22Rv1 (cell line): ENCODE data around the gene HOXD8.

ENCODE experiments used
- H3K27ac ChIP-seq: fragments of 450-650 bp; 2 replicates; pipeline ENCODE4 v1.5.1; 2017
- ZFX ChIP-seq: fragments of 450-650 bp; IDR thresholded peaks from 2 replicates; pipeline ENCODE4 v1.6.1; 2017; ENCODE audit warnings: antibody characterized with exemption, borderline replicate concordance
- TF ChIP-seq, protein P1 (sequence below): fragments of 450-650 bp; IDR thresholded peaks from 2 replicates; pipeline ENCODE4 v1.5.1; 2017; ENCODE audit warnings: mild to moderate bottlenecking

Gene HOXD8

DNA sequence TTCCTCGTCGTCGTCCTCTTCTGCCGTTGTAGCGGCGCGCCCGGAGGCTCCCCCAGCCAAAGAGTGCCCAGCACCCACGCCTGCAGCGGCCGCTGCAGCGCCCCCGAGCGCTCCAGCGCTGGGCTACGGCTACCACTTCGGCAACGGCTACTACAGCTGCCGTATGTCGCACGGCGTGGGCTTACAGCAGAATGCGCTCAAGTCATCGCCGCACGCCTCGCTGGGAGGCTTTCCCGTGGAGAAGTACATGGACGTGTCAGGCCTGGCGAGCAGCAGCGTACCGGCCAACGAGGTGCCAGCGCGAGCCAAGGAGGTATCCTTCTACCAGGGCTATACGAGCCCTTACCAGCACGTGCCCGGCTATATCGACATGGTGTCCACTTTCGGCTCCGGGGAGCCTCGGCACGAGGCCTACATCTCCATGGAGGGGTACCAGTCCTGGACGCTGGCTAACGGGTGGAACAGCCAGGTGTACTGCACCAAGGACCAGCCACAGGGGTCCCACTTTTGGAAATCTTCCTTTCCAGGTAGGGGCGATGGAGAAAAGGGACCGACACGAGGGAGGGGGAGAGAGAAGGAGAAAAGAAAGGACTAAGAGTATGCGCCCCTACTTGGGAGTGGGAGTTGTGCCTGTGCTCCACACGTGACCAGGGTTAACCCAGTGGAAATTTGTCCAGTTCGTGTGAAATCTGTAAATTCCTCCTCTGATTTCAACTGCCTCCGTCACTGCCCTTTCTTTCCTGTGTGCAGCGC is 36.2 kb upstream of the HOXD8 start:
- TF ChIP-seq, protein P1, sequence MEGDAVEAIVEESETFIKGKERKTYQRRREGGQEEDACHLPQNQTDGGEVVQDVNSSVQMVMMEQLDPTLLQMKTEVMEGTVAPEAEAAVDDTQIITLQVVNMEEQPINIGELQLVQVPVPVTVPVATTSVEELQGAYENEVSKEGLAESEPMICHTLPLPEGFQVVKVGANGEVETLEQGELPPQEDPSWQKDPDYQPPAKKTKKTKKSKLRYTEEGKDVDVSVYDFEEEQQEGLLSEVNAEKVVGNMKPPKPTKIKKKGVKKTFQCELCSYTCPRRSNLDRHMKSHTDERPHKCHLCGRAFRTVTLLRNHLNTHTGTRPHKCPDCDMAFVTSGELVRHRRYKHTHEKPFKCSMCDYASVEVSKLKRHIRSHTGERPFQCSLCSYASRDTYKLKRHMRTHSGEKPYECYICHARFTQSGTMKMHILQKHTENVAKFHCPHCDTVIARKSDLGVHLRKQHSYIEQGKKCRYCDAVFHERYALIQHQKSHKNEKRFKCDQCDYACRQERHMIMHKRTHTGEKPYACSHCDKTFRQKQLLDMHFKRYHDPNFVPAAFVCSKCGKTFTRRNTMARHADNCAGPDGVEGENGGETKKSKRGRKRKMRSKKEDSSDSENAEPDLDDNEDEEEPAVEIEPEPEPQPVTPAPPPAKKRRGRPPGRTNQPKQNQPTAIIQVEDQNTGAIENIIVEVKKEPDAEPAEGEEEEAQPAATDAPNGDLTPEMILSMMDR: peak; percentile 37
- no peak for TF ChIP-seq ZFX
- no peak overlapping the region for H3K27ac ChIP-seq

DNA sequence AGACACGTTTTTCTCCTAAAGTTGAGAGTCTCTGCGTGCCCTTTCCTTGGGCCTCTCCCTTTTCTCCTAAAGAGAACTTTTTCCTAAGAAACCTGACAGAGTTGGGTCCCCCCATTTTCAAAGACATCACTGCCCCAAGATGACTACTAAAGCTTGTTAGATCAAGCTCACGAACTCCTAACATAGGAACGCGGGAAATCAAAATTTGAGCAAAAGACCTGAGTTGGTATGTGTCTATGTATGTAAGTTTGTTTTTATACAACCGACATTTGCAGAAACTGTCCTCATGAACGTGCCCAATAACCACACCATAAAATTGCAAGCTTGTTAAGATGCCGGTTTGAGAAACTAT is 35.6 kb upstream of the HOXD8 start:
- no peak overlapping the region for H3K27ac ChIP-seq

DNA sequence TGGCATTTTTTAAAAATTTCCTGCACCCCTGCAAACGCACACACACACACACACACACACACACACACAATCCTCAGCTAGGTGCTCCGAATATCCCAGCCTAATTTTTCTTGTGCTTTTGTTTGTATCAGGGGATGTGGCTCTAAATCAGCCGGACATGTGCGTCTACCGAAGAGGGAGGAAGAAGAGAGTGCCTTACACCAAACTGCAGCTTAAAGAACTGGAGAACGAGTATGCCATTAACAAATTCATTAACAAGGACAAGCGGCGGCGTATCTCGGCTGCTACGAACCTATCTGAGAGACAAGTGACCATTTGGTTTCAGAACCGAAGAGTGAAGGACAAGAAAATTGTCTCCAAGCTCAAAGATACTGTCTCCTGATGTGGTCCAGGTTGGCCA is 35.2 kb upstream of the HOXD8 start:
- H3K27ac ChIP-seq: no peak overlapping the region

More for the DNA sequence above, 35.6 kb upstream of the HOXD8 start:
- TF ChIP-seq, protein P1: no peak
- TF ChIP-seq ZFX: no peak

DNA sequence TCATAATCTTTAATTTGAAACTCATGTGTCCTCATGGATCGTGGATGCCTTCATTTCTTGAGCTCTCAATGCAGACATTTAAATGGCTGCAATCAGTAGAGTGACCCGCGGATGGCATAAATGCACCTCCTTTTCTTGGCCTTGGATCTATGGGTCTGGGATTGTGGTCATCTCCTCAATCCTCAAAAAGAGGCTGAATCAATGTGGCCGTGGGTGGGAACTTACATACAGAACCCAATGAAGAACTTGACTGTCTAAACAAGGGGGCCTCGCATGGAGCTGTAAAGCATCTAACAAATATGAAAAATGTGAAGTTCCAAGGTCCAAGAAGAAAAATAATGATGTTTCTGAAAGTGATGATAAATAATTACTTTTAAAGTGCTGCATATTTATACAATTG is 34.1 kb upstream of the HOXD8 start:
- TF ChIP-seq, protein P1: no peak
- no peak for TF ChIP-seq ZFX
- H3K27ac ChIP-seq: no peak overlapping the region

More for the DNA sequence above, 35.2 kb upstream of the HOXD8 start:
- no peak for TF ChIP-seq ZFX
- TF ChIP-seq, protein P1: no peak

DNA sequence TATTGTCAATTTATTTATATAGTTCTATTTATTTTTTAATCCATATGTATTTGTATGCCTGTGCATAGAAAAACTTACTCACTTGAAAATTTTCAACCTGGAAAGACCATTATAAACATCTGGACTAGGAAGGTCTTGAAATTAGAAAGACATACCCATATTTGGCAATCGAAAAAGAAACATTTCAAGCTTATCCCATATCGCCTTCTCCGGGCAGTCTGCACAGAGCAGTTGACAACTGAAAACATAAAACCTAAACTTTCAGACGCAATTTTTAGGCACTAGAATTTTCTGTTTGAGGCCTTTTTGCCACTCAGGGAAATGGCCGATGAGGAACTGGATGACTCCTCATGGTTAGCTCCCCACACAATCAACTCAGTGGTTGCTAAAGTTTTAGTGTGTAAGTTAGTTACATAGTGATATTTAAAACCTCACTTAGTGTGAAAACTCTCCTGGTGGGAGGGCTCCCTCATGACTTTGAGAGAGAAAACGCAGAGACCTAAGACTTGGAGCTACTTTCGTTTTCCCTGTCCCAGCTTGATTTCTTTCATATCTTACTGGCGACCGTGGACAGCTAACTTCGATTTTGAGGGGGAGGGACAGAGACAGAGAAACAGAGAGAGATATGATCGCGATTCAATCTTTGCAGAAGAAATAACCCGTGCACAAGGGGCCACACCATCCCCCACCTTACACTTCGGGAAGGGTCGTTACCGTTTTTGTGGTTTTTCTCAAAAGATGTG is 33.1 kb upstream of the HOXD8 start:
- no peak overlapping the region for H3K27ac ChIP-seq
- TF ChIP-seq ZFX: no peak
- TF ChIP-seq, protein P1: no peak

DNA sequence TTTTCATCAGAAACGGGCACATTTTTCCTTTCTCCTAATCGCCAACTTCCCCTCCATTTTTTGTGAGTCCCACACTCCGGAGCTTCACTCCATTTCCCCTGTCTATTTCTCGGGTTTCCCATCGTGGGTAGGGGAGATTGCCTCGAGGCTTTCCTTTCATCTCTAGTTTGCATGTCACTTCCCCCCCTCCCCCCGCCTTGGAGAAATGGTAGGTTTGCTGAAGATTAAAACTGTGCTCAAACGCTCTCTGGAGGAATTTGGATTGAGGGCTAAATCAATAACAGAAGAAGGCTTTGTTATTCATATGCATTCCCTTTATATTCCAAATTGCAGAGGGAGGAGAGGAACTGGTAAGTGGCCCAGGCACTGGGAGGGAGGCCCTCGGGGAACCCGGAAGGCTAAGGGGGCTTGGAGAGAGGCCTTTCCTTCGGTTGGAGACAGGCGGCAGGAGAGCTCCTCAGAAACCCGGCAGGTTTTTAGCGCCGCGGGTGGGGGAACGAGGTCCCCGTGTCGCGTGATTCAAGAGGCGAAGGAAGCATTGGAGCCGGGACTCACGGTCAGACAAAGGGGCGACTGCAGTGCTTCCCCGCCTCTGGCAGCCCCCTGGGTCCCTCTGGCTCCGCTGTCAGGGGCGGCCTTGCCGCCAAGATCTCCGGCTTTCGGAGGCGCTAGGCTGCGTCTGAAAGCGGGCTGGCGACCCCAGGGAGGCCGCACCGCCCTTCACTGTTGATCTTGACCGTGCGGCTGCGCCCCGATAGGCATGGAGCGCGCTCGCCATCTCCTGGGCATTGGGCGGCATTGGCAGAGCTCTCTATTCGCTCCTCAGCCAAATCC is 32.3 kb upstream of the HOXD8 start:
- no peak overlapping the region for H3K27ac ChIP-seq

More for the DNA sequence above, 32.3 kb upstream of the HOXD8 start:
- TF ChIP-seq ZFX: no peak
- TF ChIP-seq, protein P1: peak; percentile 73
